ENCODE measurements around the gene GHITM.

GHITM gene

DNA sequence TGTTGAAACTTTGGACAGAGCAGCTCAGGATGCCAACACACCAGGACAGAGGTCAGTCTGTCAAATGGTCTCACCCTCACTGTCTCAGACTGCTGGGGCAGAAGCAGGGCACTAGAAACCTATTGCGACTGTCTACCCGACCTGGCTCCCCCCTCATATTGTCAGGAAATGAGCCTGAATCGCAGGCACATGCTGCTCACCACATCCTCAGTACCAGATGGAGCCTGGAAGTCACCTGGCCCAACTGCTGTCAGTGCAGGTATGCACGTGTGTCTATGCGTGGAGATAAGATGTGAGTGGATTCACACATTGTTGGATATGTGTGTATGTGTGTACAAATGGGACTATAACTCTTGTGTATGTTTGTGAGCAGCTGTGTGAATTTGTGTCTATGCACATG, 51.8 kb downstream of the GHITM start:
- no peak for TF ChIP-seq TAF1 (IDR thresholded peaks at IDR 0.05; ENCODE audit: borderline replicate concordance, insufficient read depth, low read length)
- TF ChIP-seq SIN3A (IDR thresholded peaks at IDR 0.05; ENCODE audit: borderline replicate concordance, insufficient read depth, low read length): no peak
- no peak for TF ChIP-seq POLR2AphosphoS5 (IDR thresholded peaks at IDR 0.05; ENCODE audit: low read depth, low read length)
- no peak for TF ChIP-seq FOXP2 (optimal IDR thresholded peaks at IDR 0.05; ENCODE audit: borderline replicate concordance, extremely low read depth, extremely low read length, insufficient read depth)
- TF ChIP-seq, protein P1, sequence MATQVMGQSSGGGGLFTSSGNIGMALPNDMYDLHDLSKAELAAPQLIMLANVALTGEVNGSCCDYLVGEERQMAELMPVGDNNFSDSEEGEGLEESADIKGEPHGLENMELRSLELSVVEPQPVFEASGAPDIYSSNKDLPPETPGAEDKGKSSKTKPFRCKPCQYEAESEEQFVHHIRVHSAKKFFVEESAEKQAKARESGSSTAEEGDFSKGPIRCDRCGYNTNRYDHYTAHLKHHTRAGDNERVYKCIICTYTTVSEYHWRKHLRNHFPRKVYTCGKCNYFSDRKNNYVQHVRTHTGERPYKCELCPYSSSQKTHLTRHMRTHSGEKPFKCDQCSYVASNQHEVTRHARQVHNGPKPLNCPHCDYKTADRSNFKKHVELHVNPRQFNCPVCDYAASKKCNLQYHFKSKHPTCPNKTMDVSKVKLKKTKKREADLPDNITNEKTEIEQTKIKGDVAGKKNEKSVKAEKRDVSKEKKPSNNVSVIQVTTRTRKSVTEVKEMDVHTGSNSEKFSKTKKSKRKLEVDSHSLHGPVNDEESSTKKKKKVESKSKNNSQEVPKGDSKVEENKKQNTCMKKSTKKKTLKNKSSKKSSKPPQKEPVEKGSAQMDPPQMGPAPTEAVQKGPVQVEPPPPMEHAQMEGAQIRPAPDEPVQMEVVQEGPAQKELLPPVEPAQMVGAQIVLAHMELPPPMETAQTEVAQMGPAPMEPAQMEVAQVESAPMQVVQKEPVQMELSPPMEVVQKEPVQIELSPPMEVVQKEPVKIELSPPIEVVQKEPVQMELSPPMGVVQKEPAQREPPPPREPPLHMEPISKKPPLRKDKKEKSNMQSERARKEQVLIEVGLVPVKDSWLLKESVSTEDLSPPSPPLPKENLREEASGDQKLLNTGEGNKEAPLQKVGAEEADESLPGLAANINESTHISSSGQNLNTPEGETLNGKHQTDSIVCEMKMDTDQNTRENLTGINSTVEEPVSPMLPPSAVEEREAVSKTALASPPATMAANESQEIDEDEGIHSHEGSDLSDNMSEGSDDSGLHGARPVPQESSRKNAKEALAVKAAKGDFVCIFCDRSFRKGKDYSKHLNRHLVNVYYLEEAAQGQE (IDR thresholded peaks at IDR 0.05; ENCODE audit: insufficient read depth in 1 of 2, low read depth in 2 of 2, low read length in 2 of 2): no peak

DNA sequence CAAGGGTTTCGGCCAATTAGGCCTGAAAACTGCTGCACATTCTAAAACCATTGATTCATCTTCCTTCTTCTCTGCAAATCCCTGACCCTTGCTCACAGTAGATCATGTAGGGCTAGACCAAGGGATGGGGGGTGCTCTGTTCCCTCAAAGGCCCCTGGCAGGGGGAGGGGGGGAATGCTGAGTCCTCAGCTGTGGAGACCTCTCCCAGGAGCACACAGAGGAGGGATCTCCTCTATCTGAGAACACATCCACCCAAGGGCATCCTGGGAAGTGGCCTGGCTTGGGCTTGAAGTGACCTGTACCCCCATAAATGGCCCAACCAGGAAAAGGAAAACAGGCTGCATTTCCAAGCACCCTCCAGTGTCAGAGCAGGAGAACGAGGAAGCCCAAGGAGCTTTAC, 54.0 kb downstream of the GHITM start:
- no peak for TF ChIP-seq TAF1 (IDR thresholded peaks at IDR 0.05; ENCODE audit: borderline replicate concordance, insufficient read depth, low read length)
- TF ChIP-seq FOXP2 (optimal IDR thresholded peaks at IDR 0.05; ENCODE audit: borderline replicate concordance, extremely low read depth, extremely low read length, insufficient read depth): no peak
- TF ChIP-seq, protein P1 (IDR thresholded peaks at IDR 0.05; ENCODE audit: insufficient read depth in 1 of 2, low read depth in 2 of 2, low read length in 2 of 2): no peak
- TF ChIP-seq SIN3A (IDR thresholded peaks at IDR 0.05; ENCODE audit: borderline replicate concordance, insufficient read depth, low read length): no peak
- TF ChIP-seq POLR2AphosphoS5 (IDR thresholded peaks at IDR 0.05; ENCODE audit: low read depth, low read length): no peak

DNA sequence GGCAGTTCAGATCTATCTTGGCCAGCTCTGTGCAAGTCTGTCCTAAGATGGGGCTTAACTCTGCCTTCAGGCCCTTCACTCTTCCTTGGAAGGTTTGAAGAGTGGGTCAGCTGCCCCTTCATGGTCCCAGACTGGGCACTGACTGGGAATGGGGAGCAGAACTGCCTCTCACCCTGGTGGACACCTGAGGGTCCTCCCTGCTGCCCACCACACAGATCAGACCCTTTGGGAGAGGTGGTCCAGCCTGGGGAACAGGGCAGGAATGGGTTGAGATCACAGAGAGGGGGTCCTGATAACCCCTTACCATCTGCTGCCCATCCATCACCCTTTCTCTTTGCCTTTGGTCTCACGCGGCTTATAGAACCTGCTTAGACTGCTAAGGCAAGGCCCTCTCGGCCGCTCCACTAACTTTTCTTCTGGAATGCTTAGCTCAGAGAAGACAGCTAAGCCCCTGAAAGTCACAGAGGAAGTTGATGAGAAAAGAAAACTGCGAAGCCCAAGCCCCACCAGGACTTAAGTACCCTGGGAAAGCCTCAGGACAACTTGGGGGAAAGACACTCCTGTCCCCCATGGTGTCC, 54.6 kb downstream of the GHITM start:
- TF ChIP-seq SIN3A (IDR thresholded peaks at IDR 0.05; ENCODE audit: borderline replicate concordance, insufficient read depth, low read length) (no peak), TAF1 (IDR thresholded peaks at IDR 0.05; ENCODE audit: borderline replicate concordance, insufficient read depth, low read length) (no peak), POLR2AphosphoS5 (IDR thresholded peaks at IDR 0.05; ENCODE audit: low read depth, low read length) (no peak), FOXP2 (optimal IDR thresholded peaks at IDR 0.05; ENCODE audit: borderline replicate concordance, extremely low read depth, extremely low read length, insufficient read depth) (no peak)
- TF ChIP-seq, protein P1 (IDR thresholded peaks at IDR 0.05; ENCODE audit: insufficient read depth in 1 of 2, low read depth in 2 of 2, low read length in 2 of 2): no peak

DNA sequence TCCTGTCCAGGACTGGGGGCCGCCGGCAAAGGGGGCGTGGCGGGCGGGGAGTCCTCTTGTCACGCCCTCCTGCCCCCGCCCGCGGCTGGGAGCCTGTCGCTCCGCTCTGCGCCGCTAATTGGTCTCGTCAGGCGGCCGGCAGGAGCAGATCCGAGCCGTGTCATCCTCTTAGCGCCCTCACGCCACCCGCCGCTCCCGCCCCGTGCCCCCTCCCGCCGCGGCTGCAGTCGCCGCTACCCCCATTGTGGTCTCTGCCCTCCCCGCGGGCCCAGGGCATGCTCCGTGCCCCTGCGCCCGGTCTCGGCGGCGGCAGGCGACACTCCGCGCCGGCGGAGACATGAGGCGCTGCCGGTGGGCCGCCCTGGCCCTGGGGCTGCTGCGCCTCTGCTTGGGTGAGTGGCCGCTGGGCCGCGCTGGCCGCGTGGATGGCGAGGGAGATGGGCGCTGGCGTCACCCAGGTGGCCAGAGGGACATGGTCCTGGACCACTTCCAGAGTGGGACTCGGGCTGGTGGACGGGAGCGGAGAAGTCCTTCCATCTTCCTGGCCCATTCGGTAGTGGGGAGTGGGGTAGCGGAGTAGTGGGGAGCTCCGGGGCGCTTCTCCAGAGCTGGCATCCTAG, 55.2 kb downstream of the GHITM start, which contains the start of gene CDHR1:
TSS of gene CDHR1 (plus strand) at position 114 of the 620 bp plus-strand sequence. CDS start at position 338, 224 bp downstream.
- TF ChIP-seq TAF1 (IDR thresholded peaks at IDR 0.05; ENCODE audit: borderline replicate concordance, insufficient read depth, low read length) (no peak), SIN3A (IDR thresholded peaks at IDR 0.05; ENCODE audit: borderline replicate concordance, insufficient read depth, low read length) (no peak), POLR2AphosphoS5 (IDR thresholded peaks at IDR 0.05; ENCODE audit: low read depth, low read length) (no peak), FOXP2 (optimal IDR thresholded peaks at IDR 0.05; ENCODE audit: borderline replicate concordance, extremely low read depth, extremely low read length, insufficient read depth) (no peak)
- TF ChIP-seq, protein P1 (IDR thresholded peaks at IDR 0.05; ENCODE audit: insufficient read depth in 1 of 2, low read depth in 2 of 2, low read length in 2 of 2): no peak

Measured in PFSK-1 (cell line).